ENCODE data around the gene CORO1C. TPM values are rescaled to one million over a fixed set of nuclear protein-coding genes. Genes with fewer than 3 reads are reported as not detected.

The CORO1C gene
- polyA plus RNA-seq, 1 donor from 2014 or later: 123 TPM

DNA sequence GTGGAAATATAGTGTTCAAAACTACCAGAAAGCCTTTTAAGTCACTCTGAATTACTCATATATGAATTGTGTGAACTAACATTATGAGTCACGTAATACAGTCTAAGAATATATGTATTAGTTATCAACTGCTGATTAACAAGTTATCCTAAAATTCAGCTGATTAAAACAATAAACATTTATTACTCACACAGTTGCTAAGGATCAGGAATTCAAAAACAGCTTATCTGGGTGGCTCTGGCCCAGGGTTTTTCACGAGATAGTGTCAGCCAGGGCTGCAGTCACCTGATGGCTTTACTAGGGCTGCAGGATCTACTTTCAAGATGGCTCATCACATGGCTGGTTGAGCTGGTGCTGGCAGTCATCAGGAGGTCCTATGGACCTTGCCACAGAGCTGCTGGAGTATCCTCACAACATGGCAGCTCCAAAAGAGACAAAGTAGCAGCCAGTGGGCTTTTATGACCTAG is 36.5 kb downstream of the CORO1C start:
- Histone ChIP-seq H3K79me2 (replicated peaks; ENCODE audit: insufficient read depth, low read length) (peaks cover 48% of the 10 kb centered on the region), H3K9ac (ENCODE audit: low read length) (no peak overlapping the region)

DNA sequence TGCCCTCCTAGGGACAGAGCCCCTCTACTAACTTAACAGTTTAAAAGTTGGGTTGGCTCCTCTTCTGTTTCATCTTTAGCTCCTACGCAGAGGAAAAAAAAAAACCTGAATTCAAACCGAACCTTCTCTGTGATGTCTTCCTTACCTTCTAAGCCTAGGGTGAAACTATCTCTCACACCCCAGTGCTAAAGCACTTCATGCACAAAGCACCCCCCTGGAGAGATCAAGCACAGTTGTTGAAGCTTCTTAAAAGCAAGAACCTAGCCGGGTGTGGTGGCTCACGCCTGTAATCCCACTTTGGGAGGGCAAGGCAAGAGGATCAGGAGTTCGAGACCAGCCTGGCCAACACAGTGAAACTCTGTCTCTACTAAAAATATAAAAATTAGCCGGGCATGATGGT is 37.6 kb downstream of the CORO1C start:
- peaks cover under 1% of the 10 kb centered on the region for H3K36me3 ChIP-seq (ENCODE audit: insufficient read depth, low read length)
- no peaks in the 10 kb centered on the region for H3K9me2 ChIP-seq (ENCODE audit: insufficient read depth, low read length)
- TF ChIP-seq EZH2 (IDR thresholded peaks at IDR 0.05; ENCODE audit: borderline replicate concordance, insufficient read depth, low read length, poor library complexity, severe bottlenecking) (no peak), EP300 (conservative IDR thresholded peaks at IDR 0.05; ENCODE audit: poor library complexity, severe bottlenecking) (no peak), RAD21 (conservative IDR thresholded peaks at IDR 0.05) (no peak), MXI1 (conservative IDR thresholded peaks at IDR 0.05; ENCODE audit: poor library complexity, severe bottlenecking) (no peak), TAF1 (IDR thresholded peaks at IDR 0.05; ENCODE audit: low read depth) (no peak), POLR2AphosphoS5 (IDR thresholded peaks at IDR 0.05) (no peak)
- TF ChIP-seq, protein P1, sequence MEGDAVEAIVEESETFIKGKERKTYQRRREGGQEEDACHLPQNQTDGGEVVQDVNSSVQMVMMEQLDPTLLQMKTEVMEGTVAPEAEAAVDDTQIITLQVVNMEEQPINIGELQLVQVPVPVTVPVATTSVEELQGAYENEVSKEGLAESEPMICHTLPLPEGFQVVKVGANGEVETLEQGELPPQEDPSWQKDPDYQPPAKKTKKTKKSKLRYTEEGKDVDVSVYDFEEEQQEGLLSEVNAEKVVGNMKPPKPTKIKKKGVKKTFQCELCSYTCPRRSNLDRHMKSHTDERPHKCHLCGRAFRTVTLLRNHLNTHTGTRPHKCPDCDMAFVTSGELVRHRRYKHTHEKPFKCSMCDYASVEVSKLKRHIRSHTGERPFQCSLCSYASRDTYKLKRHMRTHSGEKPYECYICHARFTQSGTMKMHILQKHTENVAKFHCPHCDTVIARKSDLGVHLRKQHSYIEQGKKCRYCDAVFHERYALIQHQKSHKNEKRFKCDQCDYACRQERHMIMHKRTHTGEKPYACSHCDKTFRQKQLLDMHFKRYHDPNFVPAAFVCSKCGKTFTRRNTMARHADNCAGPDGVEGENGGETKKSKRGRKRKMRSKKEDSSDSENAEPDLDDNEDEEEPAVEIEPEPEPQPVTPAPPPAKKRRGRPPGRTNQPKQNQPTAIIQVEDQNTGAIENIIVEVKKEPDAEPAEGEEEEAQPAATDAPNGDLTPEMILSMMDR (IDR thresholded peaks at IDR 0.05; ENCODE audit: poor library complexity, severe bottlenecking): no peak
- peaks cover 56% of the 10 kb centered on the region for H3K79me2 ChIP-seq (replicated peaks; ENCODE audit: insufficient read depth, low read length)
- H2AFZ ChIP-seq (ENCODE audit: low read depth, low read length): no peak overlapping the region
- H3F3A ChIP-seq (ENCODE audit: insufficient read depth, low read length, poor library complexity, severe bottlenecking): peaks cover 16% of the 10 kb centered on the region
- no peaks in the 10 kb centered on the region for H3K9me3 ChIP-seq (ENCODE audit: low read length)
- peaks cover 3% of the 10 kb centered on the region for H4K20me1 ChIP-seq (ENCODE audit: insufficient read depth)
- no peaks in the 10 kb centered on the region for H3K27me3 ChIP-seq (ENCODE audit: insufficient read depth, low read depth, low read length)
- peak overlapping the region; percentile 100 for H3K27ac ChIP-seq (ENCODE audit: low read length)
- no peak overlapping the region for H3K4me2 ChIP-seq (ENCODE audit: low read length)
- no peak overlapping the region for H3K4me3 ChIP-seq (ENCODE audit: low read length)
- H3K9ac ChIP-seq (ENCODE audit: low read length): peak overlapping the region; percentile 93

More for the DNA sequence above, 36.5 kb downstream of the CORO1C start:
- Histone ChIP-seq H3K4me3 (ENCODE audit: low read length) (no peak overlapping the region), H3K36me3 (ENCODE audit: insufficient read depth, low read length) (peaks cover 8% of the 10 kb centered on the region), H3K27me3 (ENCODE audit: insufficient read depth, low read depth, low read length) (no peaks in the 10 kb centered on the region), H3K27ac (ENCODE audit: low read length) (no peak overlapping the region), H4K20me1 (ENCODE audit: insufficient read depth) (no peaks in the 10 kb centered on the region), H3F3A (ENCODE audit: insufficient read depth, low read length, poor library complexity, severe bottlenecking) (peaks cover 14% of the 10 kb centered on the region), H3K9me2 (ENCODE audit: insufficient read depth, low read length) (no peaks in the 10 kb centered on the region), H3K4me2 (ENCODE audit: low read length) (no peak overlapping the region), H2AFZ (ENCODE audit: low read depth, low read length) (no peak overlapping the region), H3K9me3 (ENCODE audit: low read length) (no peaks in the 10 kb centered on the region)
- no peak for TF ChIP-seq RAD21 (conservative IDR thresholded peaks at IDR 0.05)
- TF ChIP-seq, protein P1 (IDR thresholded peaks at IDR 0.05; ENCODE audit: poor library complexity, severe bottlenecking): no peak
- no peak for TF ChIP-seq TAF1 (IDR thresholded peaks at IDR 0.05; ENCODE audit: low read depth)
- TF ChIP-seq MXI1 (conservative IDR thresholded peaks at IDR 0.05; ENCODE audit: poor library complexity, severe bottlenecking): no peak
- no peak for TF ChIP-seq SMC3 (conservative IDR thresholded peaks at IDR 0.05; ENCODE audit: poor library complexity)
- TF ChIP-seq, protein P2, sequence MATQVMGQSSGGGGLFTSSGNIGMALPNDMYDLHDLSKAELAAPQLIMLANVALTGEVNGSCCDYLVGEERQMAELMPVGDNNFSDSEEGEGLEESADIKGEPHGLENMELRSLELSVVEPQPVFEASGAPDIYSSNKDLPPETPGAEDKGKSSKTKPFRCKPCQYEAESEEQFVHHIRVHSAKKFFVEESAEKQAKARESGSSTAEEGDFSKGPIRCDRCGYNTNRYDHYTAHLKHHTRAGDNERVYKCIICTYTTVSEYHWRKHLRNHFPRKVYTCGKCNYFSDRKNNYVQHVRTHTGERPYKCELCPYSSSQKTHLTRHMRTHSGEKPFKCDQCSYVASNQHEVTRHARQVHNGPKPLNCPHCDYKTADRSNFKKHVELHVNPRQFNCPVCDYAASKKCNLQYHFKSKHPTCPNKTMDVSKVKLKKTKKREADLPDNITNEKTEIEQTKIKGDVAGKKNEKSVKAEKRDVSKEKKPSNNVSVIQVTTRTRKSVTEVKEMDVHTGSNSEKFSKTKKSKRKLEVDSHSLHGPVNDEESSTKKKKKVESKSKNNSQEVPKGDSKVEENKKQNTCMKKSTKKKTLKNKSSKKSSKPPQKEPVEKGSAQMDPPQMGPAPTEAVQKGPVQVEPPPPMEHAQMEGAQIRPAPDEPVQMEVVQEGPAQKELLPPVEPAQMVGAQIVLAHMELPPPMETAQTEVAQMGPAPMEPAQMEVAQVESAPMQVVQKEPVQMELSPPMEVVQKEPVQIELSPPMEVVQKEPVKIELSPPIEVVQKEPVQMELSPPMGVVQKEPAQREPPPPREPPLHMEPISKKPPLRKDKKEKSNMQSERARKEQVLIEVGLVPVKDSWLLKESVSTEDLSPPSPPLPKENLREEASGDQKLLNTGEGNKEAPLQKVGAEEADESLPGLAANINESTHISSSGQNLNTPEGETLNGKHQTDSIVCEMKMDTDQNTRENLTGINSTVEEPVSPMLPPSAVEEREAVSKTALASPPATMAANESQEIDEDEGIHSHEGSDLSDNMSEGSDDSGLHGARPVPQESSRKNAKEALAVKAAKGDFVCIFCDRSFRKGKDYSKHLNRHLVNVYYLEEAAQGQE (IDR thresholded peaks at IDR 0.05; ENCODE audit: borderline replicate concordance): no peak
- TF ChIP-seq EP300 (conservative IDR thresholded peaks at IDR 0.05; ENCODE audit: poor library complexity, severe bottlenecking): no peak
- no peak for TF ChIP-seq EZH2 (IDR thresholded peaks at IDR 0.05; ENCODE audit: borderline replicate concordance, insufficient read depth, low read length, poor library complexity, severe bottlenecking)
- TF ChIP-seq POLR2AphosphoS5 (IDR thresholded peaks at IDR 0.05): no peak
